GM12892 (cell line): Measurements from ENCODE around the gene TGIF1.

ENCODE experiments used
- POLR2A ChIP-seq: IDR thresholded peaks from 2 replicates; pipeline ENCODE4 v1.6.1; 2011; ENCODE audit warnings: low read depth, low read length, control low read depth
- POLR2AphosphoS5 ChIP-seq: IDR thresholded peaks from 2 replicates; pipeline ENCODE4 v1.6.1; 2011; ENCODE audit warnings: low read depth, low read length, control low read depth
- TAF1 ChIP-seq: IDR thresholded peaks from 2 replicates; pipeline ENCODE4 v1.6.1; 2011; ENCODE audit warnings: low read depth, mild to moderate bottlenecking, control low read depth, low read length, borderline replicate concordance

DNA sequence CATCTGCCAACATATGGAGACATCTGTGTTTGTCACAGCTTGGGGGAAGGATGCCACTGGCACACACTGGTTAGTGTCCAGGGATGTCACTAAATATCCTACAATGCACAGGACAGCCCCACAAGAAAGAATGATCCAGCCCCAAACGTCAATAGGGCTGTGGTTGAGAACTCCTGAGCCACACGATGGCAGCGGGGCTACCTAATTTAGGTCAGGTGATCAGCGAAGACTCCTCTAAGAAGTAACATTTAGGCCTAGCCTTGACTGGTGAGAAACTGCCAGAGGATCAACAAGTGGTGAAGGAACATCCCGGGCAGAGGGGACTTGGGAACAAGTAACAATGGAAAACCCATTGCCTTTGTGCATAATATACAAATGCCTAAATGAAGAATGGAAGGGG lies 5.0 kb upstream of the TGIF1 start:
- TF ChIP-seq POLR2A (no peak), TAF1 (no peak), POLR2AphosphoS5 (no peak)
